Measurements from ENCODE around the gene ROR2. TPM values are rescaled to one million over a fixed set of nuclear protein-coding genes. Genes with fewer than 3 reads are reported as not detected.
A peak's percentile ranks its signal among the peaks of the same experiment; 100 is the strongest.

ROR2 gene
- total RNA-seq, 1 experiment from 2014 or later = 2.7 TPM

GRCh38 chr9:91917436-91917835, 32.6 kb downstream of the ROR2 start:
- Histone ChIP-seq H2BK12ac (ENCODE audit: insufficient read length, low read depth, low read length) (peak overlapping the region; percentile 23), H2BK120ac (ENCODE audit: low read depth, low read length, poor library complexity, severe bottlenecking) (no peak overlapping the region), H3K18ac (ENCODE audit: insufficient read length, low read depth, low read length) (no peak overlapping the region), H3K23me2 (ENCODE audit: insufficient read length, low read depth, low read length, poor library complexity, severe bottlenecking) (no peaks in the 10 kb centered on the region), H2BK5ac (ENCODE audit: insufficient read length, low read length) (no peak overlapping the region), H3K79me1 (ENCODE audit: insufficient read depth, low read depth, low read length, poor library complexity, severe bottlenecking) (no peaks in the 10 kb centered on the region), H4K20me1 (ENCODE audit: control insufficient read depth, insufficient read depth, insufficient read length) (no peaks in the 10 kb centered on the region), H3T11ph (ENCODE audit: low read length) (no peak overlapping the region), H3K4me2 (ENCODE audit: insufficient read depth, insufficient read length, low read length) (no peak overlapping the region), H3K9me3 (ENCODE audit: control insufficient read depth, low read depth, low read length) (no peaks in the 10 kb centered on the region), H3K4ac (ENCODE audit: low read depth, low read length) (no peak overlapping the region), H3K9ac (ENCODE audit: extremely low read depth, insufficient read length, low read length) (no peak overlapping the region), H3K27me3 (ENCODE audit: insufficient read depth, low read length) (no peaks in the 10 kb centered on the region), H3K56ac (ENCODE audit: insufficient read length, low read depth, low read length) (no peak overlapping the region), H3K23ac (ENCODE audit: insufficient read length, low read depth, low read length) (no peak overlapping the region), H2AK5ac (ENCODE audit: insufficient read length, low read length) (no peak overlapping the region), H2AFZ (ENCODE audit: low read length) (no peak overlapping the region), H3K27ac (ENCODE audit: insufficient read length, low read depth, low read length) (no peak overlapping the region), H3K79me2 (ENCODE audit: insufficient read depth, low read length) (no peaks in the 10 kb centered on the region), H4K8ac (replicated peaks; ENCODE audit: insufficient read length, low read depth, low read length) (no peak overlapping the region), H2BK20ac (ENCODE audit: low read depth, low read length, poor library complexity, severe bottlenecking) (no peak overlapping the region), H2BK15ac (ENCODE audit: low read depth, low read length) (no peak overlapping the region), H4K5ac (ENCODE audit: insufficient read length, low read depth, low read length) (no peak overlapping the region), H4K91ac (ENCODE audit: insufficient read length, low read depth, low read length) (no peak overlapping the region), H3K4me1 (ENCODE audit: insufficient read depth, low read length) (no peaks in the 10 kb centered on the region; the same call in 1 of the 2 replicates), H3K14ac (ENCODE audit: insufficient read depth, low read length) (no peak overlapping the region; the same call in 1 of the 2 replicates)
- Mint-ChIP-seq H3K27me3 (ENCODE audit: low read depth) (peaks cover 84% of the 10 kb centered on the region), H3K36me3 (ENCODE audit: insufficient read depth in 1 of 3, low read depth in 3 of 3) (no peaks in the 10 kb centered on the region; a peak in 1 of 7 replicates), H3K4me1 (peaks cover 17 to 21% of the 10 kb centered on the region in 2 experiments), H3K4me3 (no peak overlapping the region), H3K27ac (no peak overlapping the region), H3K9me3 (no peaks in the 10 kb centered on the region; a peak in 1 of 5 replicates)
- DNase-seq = no peak
- no CpG with 5 or more reads among the region's 7 CpGs for WGBS (ENCODE audit: extremely low coverage, insufficient read length, low lambda C conversion rate)
- no peak for TF ChIP-seq CTCF (conservative IDR thresholded peaks at IDR 0.05)
